GM13977 (cell line): ENCODE data around the gene KLHL2.
"Not testable (repeated sequence)": the region's sequence is repeated elsewhere in the genome, so short reads cannot be mapped to it uniquely, and the experiment has no call there.

Source experiments
- DNase-seq: peaks from one replicate; pipeline ENCODE4 v3.0.0; 2012; ENCODE audit warnings: low spot score
- CTCF ChIP-seq: IDR thresholded peaks from 2 replicates; pipeline ENCODE4 v1.5.1; 2012; ENCODE audit warnings: mild to moderate bottlenecking, control low read depth; ENCODE audit not compliant: insufficient read depth; ENCODE audit errors: extremely low read depth, missing control alignments
- in situ Hi-C: fragments of 300-500 bp; cut with MboI; formaldehyde crosslinking; loops from one replicate; pipeline ENCODE4 v1.12.0; 2022; ENCODE audit warnings: low sequenced_read_pairs, low pct_unique_long_range_greater_than_20kb, mixed read lengths, inconsistent platforms; ENCODE audit not compliant: unreplicated experiment

The KLHL2 gene

DNA sequence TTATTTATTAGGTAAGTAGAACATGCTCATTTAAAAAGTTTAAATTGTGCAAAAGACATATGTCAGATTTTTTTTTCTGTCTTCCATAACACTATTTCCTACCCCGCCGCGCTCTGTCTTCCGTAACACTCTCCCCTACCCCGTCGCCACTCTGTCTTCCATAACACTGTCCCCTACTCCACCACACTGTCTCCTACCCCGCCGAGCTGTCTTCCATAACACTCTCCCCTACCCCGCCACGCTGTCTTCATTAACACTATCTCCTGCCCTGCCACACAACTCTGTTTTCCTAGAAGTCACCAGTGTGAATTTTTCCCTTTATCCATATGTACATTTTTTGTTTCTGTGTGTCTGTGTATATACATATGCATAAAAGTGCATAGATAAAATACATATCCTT lies 124.5 kb downstream of the KLHL2 start:
- in situ Hi-C loops = no loop called here
- no peak for TF ChIP-seq CTCF
- no peak for DNase-seq

GRCh38 chr4:165332502-165332901 lies 125.1 kb downstream of the KLHL2 start:
- no peak for DNase-seq
- no peak for TF ChIP-seq CTCF
- in situ Hi-C loops = no loop called here

DNA sequence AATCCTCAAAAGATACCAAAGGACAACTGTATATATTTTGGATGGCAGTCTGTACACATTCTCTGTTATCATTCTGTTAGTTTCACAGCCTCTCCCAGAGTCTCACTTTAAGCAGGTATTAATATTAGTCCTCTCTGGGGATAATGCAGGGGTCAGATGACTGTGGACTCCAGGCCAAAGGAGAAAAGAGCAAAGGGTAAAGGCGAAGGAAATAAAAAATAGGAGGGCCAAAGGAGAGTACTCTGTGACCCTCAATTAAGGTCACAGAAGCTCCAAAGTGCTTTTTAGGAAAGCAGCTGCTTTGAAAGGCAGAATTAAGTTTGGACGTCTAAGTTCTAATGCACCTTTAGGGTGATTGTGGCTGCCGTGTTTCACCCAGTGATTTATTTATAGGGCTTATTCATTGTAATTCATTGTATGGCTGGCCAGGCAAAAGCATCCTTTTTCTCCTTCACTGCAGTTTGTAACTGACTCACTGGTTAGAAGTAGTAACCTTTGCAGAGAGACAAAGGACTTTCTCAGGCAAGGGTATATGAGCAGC lies 127.9 kb downstream of the KLHL2 start:
- in situ Hi-C loops = no loop called here
- no peak for DNase-seq
- no peak for TF ChIP-seq CTCF

- no peak for TF ChIP-seq CTCF
- in situ Hi-C loops = no loop called here
Observed at GRCh38 chr4:165336743-165337142, 129.4 kb downstream of the KLHL2 start.

GRCh38 chr4:165342340-165342739 lies 135.0 kb downstream of the KLHL2 start:
- in situ Hi-C loops = loop anchor here (10.0 kb wide), 1 partner anchor 218 kb away; no protein-coding TSS in a partner anchor
- not testable (repeated sequence) for DNase-seq

More at GRCh38 chr4:165336743-165337142, 129.4 kb downstream of the KLHL2 start:
- no peak for DNase-seq

GRCh38 chr4:165343353-165344191 lies 136.2 kb downstream of the KLHL2 start:
- TF ChIP-seq CTCF = peak; percentile 17
- in situ Hi-C loops = loop anchor here (10.0 kb wide), 1 partner anchor 219 kb away; no protein-coding TSS in a partner anchor
- no peak for DNase-seq

GRCh38 chr4:165345666-165346417 lies 138.5 kb downstream of the KLHL2 start:
- in situ Hi-C loops = loop anchor here (10.0 kb wide), 1 partner anchor 221 kb away; no protein-coding TSS in a partner anchor
- DNase-seq = no peak
- no peak for TF ChIP-seq CTCF
